Measurements from ENCODE around the gene ANGPTL8.

Gene ANGPTL8

DNA sequence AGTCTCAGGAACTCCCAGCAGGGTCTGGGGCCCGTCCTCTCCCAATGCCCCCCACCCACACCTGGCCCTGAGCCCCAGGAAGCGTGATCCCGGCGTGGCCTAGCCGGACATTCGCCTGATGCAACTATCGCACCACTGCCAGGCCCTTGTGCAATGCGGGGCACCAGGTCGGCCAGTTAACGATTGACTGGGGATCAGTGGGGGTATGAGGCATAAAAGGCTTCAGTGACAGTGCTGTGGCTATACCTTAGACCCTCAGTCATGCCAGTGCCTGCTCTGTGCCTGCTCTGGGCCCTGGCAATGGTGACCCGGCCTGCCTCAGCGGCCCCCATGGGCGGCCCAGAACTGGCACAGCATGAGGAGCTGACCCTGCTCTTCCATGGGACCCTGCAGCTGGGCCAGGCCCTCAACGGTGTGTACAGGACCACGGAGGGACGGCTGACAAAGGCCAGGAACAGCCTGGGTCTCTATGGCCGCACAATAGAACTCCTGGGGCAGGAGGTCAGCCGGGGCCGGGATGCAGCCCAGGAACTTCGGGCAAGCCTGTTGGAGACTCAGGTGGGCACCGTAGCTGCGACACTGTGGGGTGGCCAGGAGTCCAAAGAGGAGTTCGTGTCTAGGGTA, at the start of gene ANGPTL8:
ANGPTL8 (plus strand) TSS at position 243 of the 624 bp plus-strand sequence; CDS start at position 262, 19 bp downstream.
- DNase-seq, result no peak

DNA sequence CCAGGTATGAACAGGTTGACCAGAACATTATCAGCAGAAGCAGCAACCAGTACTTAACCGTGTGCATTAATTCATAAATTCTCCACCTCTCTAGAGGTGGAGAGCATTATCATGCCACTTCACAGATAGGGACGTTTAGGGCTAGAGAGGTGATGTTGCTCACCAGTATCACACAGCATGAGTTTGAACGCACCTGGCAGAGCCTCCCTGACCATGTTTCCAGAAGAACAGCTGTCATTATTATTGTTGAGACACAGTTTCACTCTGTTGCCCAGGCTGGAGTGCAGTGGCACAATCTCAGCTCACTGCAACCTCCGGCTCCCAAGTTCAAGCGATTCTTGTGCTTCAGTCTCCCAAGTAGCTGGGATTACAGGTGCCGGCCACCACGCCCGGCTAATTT, 48.9 kb upstream of the ANGPTL8 start:
- DNase-seq, result no peak

DNA sequence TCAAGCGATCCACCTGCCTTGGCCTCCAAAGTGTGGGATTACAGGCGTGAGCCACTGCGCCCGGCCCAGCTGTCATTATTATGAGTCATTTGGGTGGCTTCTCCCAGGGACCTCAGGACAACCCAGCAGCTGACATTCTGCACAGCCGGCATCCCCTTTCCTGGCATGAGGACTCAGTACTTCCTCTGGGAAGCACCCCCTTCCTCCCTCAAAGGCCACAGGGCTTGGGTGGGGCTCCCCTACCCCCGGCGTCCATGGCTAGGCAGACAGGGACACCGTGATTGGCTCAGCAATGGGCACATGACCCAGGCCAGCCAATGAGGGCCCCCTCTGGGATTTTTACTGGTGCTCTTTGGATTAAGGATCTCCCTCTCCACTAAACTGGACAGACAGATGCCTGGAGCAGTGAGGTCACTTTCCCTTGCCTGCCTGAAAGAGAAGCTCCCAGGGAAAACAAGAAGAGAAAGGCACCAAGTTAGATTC, 48.1 kb upstream of the ANGPTL8 start:
- no peak for DNase-seq

- DNase-seq, result no peak
Measured at GRCh38 chr19:11191934-11192333, 47.5 kb upstream of the ANGPTL8 start.

DNA sequence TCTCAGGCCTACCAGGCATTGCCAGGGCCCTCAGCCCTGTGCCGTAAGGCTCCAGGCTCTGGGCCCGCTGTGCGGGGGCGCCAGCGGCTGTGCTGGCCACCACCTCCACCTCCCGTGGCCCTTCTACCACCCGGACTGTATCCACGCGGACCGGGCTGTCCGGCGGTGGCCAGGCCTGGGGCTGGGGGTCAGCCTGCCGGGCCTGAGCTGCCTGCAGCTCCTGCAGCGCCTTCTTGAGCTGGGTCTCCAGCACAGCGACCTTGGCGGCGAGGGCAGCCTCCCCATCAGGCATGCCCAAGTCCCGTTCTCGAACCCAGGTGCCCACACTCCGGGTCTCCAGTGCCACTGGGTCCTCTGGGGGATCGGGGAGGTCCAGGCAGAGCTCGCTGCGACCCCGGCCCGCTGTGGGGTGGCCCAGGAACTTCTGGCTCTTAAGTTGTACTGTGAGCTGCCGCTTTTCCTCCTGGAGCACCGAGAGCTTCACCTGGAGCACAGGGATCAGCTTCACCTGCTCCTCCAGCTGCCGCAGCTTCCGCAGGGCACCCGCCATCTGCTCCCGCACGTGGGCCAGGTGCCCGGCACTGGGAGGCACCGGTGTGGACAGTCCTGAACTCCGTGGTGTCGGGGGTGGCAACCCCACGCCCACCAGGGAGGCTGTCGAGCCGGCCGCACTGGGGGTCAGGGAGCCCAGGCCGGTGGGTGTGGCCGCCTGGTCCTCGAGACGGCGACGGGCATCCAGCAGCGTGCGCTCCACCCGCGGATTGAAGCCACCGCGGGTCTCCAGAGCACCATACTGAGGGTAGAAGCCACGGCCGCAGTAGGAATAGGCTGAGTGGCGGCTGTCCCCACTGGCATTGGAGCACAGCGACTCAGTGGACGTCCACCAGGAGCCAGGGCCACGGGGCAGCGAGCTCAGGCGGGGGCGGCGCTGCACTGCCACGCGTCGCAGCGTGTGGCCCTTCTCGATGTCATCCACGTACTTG, 46.2 kb upstream of the ANGPTL8 start:
- no peak for DNase-seq

DNA sequence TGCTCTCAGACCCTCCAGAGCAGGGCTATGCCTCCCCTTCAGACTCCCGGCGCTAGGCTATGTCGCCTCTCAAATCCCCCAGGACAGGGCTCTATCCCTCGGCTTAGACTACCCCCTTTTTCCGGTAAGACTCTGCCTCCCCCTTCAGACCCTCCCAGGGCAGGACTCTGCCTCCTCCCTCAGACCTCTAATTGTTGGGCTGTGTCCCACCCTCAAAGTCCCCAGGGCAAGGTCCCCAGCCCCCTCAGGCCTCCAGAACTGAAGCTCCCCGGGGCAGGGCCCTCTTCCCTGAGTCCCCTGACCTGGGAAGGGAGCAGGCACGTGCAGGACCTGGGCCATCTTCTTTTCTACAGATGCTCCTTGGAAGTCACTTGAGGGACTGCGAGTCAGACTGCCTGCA, 45.2 kb upstream of the ANGPTL8 start:
- no peak for DNase-seq

DNA sequence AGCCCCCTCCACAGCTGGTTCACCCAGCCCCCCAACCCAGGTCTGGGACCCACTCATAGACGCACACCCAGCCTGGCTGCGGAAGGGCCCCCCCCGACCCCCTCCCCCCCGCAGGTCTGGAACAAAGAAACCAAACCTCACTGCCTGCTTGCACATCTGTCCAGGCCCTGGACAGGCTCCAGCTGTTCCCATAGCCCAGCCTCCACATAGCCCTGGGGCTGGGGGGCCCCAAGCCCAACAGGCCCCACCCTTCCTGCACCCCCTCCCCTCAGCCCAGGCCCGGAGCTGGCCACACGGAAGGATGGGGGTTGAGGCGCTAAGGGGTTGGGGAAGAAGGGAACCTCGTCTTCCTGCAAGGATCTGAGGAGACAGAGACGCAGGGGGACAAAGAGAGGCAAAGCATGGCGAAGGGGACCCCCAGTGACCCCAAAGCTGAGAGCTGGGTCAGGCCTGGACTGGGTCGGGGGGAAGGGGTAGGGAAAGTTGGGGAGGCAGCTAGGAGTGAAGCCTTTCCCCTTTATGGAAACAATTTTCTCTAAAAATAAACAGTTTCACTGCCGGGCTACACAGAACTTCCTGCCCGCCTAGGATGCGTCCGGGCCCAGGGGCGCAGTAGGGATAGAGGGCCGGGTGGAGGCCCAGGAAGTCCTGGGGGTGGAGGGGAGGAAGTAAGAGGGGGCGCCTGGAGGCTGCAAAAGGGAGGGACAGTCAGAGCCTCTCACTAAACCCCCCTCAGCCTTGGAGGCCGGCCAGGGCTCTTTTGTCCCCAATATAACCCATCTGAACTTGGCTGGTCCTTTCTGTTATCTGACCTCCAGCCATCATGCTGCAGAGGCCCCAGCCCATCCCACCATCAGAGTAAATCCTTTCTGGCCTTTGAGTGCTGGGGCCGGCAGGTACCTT, 44.5 kb upstream of the ANGPTL8 start:
- no peak for DNase-seq

- DNase-seq, result no peak
Measured at GRCh38 chr19:11195681-11196080, 43.7 kb upstream of the ANGPTL8 start.

DNA sequence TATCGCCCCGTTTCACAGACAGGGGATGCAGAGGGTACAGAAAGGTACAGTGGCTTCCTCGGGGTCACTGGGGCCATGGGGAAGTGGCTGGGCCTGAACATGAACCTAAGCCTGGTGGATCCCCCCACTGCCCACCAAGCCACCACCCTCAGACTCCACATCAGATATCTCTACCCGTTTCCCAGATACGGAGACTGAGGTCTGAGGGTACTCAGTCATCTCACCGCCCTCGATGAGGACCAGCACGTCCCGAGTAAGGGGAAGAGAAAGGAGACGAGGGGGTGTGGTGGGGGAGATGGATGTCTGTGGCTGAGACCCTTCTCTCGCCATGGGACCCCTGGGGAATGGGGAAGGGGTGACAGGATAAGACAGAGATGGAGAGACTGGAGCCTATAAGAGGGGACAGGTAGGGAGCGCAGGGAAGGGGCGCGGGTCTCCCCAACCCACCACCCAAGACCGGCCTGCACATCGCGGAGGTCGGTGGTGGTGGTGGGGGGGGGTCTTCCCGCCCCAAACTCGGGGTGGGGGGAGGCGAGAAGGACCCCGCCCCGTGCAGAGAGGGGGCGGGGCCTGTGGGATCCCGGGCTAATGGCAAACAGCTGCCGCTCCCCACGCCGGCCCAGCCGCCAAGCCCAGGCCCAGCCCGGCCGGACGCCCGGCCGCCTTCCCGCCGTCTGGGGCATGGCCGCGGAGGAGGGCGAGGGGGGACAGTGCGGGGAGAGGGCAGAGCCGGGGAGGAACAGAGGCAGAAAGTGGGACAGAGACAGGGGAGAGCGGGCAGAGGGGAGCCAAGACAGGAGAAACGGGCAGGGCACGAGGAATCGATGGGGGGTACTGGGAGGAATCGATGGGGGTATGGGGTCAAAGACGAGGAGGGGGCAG, 42.8 kb upstream of the ANGPTL8 start:
- no peak for DNase-seq

DNA sequence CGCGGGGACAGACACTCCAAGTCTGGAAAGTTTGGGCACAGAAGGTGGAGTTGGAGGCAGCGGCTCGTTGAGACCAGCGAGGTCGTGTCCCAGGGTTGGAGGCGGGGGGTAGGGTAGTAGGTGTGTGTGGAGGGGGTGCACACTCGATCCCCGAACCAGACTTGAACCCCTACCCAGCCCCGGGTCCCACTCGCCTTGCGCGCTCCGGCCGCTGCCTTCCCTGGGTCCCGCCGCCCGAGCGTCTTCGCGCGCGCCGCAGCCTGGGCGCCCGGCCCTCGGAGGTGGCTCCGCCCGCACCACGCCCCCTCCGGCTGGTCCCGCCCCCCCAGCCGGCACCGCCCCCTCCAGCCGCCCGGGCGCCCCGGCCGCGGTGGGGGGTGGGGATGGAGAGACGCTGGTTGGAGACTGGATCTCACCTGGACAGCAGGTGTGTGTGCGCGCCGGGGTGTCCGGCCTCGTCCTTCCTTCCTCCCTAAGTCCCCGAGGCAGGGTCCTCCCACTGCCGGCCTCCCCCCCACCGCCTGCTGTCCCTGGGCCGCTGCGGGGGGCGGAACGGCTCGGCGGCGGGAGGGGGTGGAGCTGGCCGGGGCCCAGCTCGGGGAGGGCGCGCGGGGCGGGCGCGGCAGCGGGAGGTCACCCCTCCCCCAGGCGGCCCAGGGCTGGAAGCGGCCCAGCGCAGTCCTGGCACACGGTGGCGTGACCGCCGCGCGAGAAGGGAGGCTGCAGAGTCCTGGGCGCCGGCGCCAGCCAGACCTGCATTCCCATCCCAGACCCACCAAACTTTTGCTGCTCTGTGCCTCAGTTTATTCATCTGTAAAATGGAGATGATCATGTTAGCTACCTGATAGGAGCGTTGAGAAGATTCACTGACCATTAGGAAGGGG, 41.9 kb upstream of the ANGPTL8 start, which contains the start of gene KANK2:
KANK2 (minus strand) TSS at position 255 of the 884 bp plus-strand sequence. CDS start 3,034 bp downstream, outside the sequence.
- DNase-seq, result peak; percentile 63

DNA sequence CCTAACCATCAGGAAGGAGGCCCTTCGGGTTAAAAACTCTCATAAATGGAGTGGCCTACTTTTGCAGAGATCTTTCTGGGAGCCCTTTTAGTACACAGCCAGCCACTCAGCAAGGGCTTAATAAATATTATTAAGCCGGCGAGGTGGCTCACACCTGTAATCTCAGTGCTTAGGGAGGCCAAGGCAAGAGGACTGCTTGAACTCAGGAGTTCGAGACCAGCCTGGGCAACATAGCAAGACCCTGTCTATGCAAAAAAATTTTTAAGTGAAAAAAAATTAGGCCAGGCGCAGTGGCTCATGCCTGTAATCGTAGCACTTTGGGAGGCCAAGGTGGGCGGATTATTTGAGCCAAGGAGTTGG, 41.3 kb upstream of the ANGPTL8 start:
- DNase-seq, result no peak

DNA sequence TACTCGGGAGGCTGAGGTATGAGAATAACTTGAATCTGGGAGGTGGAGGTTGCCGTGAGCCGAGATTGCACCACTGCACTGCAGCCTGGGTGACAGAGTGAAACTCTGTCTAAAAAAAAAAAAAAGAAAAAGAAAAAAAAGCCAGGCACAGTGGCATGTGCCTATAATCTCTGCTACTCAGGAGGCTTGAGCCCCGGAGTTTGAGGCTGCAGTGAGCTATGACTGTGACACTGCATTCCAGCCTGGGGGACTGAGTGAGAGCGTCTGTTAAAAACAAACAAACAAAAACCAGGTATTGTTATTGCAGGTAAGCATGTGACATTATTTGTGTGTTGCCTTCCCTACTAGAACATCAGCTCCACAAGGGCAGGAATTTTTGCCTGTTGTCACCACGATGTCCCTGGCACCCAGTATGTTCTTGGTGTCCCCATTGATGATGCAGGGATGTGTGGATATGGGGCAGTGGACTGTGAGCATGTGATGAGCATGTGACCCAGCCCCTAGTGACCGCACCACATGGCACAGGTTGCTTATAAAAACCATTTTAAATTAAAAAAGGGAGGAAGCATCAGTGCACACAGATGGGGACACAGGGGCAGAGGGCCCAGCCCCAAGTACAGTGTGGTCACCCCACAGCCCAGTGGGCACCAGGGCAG, 40.5 kb upstream of the ANGPTL8 start:
- DNase-seq, result no peak

DNA sequence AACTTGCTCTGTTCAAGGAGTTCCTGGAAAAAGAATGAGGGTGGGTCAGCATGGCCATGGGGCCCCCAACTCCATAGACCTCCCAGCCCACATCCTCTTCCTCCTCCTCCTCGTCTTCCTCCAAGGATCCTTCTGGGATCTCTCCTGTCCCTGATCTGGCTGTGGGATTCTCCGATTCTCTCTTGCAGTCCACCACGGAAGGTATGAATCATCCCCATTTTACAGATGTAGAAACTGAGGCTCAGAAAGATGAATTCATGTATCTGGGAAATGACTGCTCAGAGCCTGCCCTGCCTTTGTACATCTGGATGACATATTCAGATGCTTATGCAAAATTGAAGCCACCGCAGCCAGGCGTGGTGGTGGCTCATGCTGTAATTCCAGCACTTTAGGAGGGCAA, 39.9 kb upstream of the ANGPTL8 start:
- DNase-seq, result no peak

DNA sequence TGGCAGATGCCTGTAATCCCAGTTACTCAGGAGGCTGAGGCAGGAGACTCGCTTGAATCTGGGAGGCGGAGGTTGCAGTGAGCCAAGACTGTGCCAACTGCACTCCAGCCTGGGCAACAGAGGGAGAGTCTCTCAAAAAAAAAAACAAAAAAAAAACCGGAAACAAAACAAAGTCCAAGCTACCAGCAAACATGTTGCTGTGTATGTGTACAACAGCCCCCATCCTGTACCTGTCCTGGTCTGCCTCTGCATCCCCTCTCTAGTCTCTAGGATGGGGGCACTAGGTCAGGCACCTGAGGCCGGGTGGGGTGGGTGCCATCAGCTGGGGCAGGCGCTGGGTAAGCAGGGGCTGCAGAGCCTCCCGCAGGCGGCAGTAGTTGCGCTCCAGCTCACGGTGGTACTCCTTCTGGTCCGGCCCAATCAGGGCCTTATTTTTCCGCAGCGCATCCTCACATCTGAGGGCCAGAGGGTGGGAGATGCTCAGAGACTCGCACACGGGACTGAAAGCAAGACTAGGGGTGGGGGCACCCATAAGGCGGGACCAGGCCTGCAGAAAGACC, 39.3 kb upstream of the ANGPTL8 start:
- DNase-seq, result no peak

DNA sequence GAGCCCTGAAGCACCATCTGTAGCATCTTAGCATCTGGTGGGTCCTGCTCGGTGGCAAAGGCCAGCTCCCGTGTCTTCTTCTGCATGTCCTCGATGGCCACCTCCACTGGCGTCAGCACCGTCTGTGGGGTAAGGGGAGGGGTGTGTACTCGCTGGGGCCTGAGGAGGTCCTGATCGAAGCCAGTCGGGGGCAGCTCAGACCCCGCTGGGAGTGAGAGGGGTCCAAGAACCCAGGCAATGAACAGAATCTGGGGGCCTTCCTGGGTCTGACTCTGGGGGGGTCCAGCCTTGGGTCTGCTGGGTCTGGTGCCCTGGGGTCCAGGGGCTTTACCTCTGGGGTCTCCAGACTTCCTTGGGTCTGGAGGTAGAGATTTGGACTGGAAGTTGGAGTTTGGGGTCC, 38.5 kb upstream of the ANGPTL8 start:
- DNase-seq, result no peak

DNA sequence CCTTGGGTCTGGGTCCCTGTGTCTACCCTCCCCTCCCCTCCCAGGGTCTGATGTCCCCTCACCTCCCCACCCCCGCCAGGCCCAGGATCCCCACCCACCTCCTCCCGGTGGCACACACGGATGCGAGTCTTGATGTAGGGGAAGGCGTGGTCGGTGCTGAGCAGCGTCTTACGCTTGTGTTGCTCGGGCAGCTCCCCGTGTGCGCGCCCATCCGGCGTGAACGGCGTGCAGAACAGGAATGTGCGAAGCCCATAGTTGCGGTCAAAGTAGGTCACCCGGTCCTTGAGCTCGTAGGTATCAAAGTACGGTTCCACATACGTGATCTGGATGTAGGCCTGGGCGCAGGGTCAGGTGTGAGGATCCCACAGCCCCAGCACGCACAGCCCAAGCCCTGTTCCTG, 37.6 kb upstream of the ANGPTL8 start:
- DNase-seq, result no peak

DNA sequence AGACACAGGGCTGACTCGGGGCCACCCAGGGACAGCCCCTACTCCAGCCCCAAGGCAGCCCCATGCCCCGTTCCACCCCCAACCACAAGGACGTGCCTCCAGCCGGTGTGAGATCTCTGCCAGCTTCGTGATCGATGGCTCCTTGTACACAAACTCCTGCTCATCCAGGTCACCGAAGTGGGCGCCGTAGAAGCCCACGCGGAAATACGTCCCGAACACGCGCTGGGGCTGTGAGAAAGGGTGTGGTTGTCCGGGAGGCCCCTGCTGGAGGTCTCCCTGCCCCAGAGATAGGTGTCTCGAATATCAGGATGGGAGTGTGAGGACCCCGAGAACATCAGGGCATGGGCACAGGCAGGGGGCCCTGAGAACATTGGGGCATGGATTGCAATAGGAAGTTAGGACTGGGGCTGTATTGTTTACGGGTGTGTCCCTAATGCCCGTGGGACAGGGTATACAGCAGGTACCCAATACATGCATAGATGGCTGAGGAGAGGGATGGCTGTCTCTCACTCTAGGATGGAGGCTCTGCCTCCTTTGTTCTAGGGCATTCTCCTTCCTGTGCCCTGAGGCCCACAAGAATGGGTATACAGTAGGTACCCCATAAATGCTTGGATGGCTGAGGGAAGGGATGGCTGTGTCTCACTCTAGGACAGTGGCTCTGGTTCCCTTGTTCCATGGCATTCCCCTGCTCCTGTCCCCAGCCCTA, 36.8 kb upstream of the ANGPTL8 start:
- no peak for DNase-seq

DNA sequence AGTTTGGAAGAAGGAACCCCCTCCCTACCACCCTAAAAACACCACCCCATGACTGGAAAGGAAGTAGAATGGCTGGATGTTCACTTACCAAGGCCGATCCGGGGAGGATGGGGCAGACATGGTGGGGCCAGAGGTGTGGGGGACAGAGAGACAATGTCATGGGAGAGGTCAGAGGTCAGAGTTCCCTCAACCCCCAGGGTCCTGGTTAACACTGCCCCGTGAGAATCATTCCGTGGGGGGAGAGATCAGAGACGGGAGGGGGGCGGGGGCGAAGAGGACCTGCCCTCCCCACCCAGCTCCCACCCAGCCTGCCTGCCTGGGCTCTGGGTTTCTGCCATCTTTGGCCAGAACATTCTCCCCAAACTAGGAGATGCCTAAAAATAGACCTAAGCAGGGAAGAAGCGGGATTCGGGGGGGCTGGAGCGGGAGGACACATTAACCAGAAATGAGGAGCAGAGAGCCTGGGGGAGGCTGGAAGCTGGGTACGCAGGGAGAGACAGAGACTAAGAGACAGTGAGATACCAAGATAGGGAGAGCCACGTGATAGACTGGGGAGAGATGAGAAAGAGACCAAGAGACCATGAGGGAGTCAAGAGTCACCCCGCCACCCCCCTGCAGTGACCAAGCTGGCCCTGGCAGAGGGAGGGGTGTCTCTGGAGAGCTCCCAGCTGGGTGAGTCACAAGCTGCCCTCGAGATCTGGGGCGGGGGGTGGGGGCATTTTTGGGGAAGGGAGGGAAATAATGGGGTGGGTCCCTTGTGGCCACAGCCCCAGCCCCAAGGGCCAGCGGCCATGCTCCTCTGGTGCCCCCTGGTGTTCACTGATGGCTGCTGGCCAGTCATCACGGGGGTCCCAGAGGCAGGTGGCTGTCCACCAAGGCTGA, 36.0 kb upstream of the ANGPTL8 start:
- DNase-seq, result peak; percentile 23

Measured in stimulated activated naive CD4-positive, alpha-beta T cell treated with Interleukin-2 at 50 U/mL for 16 hours (primary cell).